GM19467 (cell line): ENCODE data around the gene CAMTA1.
"Not testable (repeated sequence)": the region's sequence is repeated elsewhere in the genome, so short reads cannot be mapped to it uniquely, and the experiment has no call there.

Experiments used
- ATAC-seq: cut with Tn5 transposase; IDR thresholded peaks from one replicate; pipeline ENCODE4 v1.9.1; 2021; ENCODE audit warnings: mild to moderate bottlenecking, moderate library complexity; ENCODE audit not compliant: unreplicated experiment

The CAMTA1 gene

GRCh38 chr1:7784492-7785071 is 999.3 kb downstream of the CAMTA1 start:
- no peak for ATAC-seq

- ATAC-seq: no peak
Measured at GRCh38 chr1:7785108-7785507, 999.9 kb downstream of the CAMTA1 start.

- ATAC-seq: no peak
Measured at GRCh38 chr1:7786795-7787194, 1001.5 kb downstream of the CAMTA1 start.

- no peak for ATAC-seq
Measured at GRCh38 chr1:7789828-7790227, 1004.6 kb downstream of the CAMTA1 start.

GRCh38 chr1:7791027-7791426 is 1005.8 kb downstream of the CAMTA1 start:
- ATAC-seq: not testable (repeated sequence)

GRCh38 chr1:7795406-7795805 is 1010.2 kb downstream of the CAMTA1 start:
- ATAC-seq: no peak

GRCh38 chr1:7805460-7805859 is 1020.2 kb downstream of the CAMTA1 start:
- ATAC-seq: no peak

- ATAC-seq: no peak
Measured at GRCh38 chr1:7808253-7808844, 1023.1 kb downstream of the CAMTA1 start.

GRCh38 chr1:7809742-7810141 is 1024.5 kb downstream of the CAMTA1 start:
- ATAC-seq: no peak

- ATAC-seq: no peak
Measured at GRCh38 chr1:7810395-7810794, 1025.1 kb downstream of the CAMTA1 start.

GRCh38 chr1:7811476-7811875 is 1026.2 kb downstream of the CAMTA1 start:
- ATAC-seq: no peak

- no peak for ATAC-seq
Measured at GRCh38 chr1:7813677-7814373, 1028.6 kb downstream of the CAMTA1 start.
